Heart left ventricle (tissue), 16 donors: ENCODE measurements around the gene PNCK. TPM values are rescaled to one million over a fixed set of nuclear protein-coding genes. Genes with fewer than 3 reads are reported as not detected.

Experiments
- ATAC-seq, 4 donors: fragments of 200-7000 bp; cut with Tn5 transposase; one replicate each; pipeline ENCODE4 v1.9.1; 2020 to 2022; ENCODE audit warnings: moderate library complexity in 4 of 4, mild to moderate bottlenecking in 3 of 4, moderate number of reproducible peaks in 1 of 4
- DNase-seq, 5 donors: peaks; one replicate each; pipeline ENCODE4 v3.0.0-alpha.2; 2020
- H3K27ac ChIP-seq, 12 donors: fragments of 200-600 bp; sonication (generic) in 4 of 12; one replicate each; pipeline versions ENCODE4 v1.5.0 to v1.8.0; 2016 to 2022; ENCODE audit warnings: mild to moderate bottlenecking in 2 of 12
- H3K27me3 ChIP-seq, 9 donors: fragments of 200-600 bp; sonication (generic) in 2 of 9; one replicate each; pipeline versions ENCODE4 v1.5.1 to v1.8.0; 2016 to 2022; ENCODE audit warnings: mild to moderate bottlenecking in 3 of 9
- H3K36me3 ChIP-seq, 9 donors: fragments of 200-600 bp; sonication (generic) in 2 of 9; one replicate each; pipeline versions ENCODE4 v1.5.0 to v1.8.0; 2018 to 2022; ENCODE audit warnings: mild to moderate bottlenecking in 2 of 9
- H3K4me1 ChIP-seq, 12 donors: fragments of 200-600 bp; sonication (generic) in 4 of 12; one replicate each; pipeline versions ENCODE4 v1.5.0 to v1.8.0; 2016 to 2022; ENCODE audit warnings: mild to moderate bottlenecking in 3 of 12
- H3K4me3 ChIP-seq, 12 donors: fragments of 200-600 bp; sonication (generic) in 4 of 12; one replicate each; pipeline versions ENCODE4 v1.5.0 to v1.8.0; 2017 to 2022; ENCODE audit warnings: mild to moderate bottlenecking in 9 of 12, moderate library complexity in 4 of 12
- H3K9me3 ChIP-seq, 12 donors: fragments of 200-600 bp; sonication (generic) in 4 of 12; one replicate each; pipeline versions ENCODE4 v1.5.0 to v1.8.0; 2016 to 2022; ENCODE audit warnings: mild to moderate bottlenecking in 1 of 12
- CTCF ChIP-seq, 12 donors: fragments of 200-600 bp; sonication (generic) in 4 of 12; IDR thresholded peaks; one replicate each; pipeline versions ENCODE4 v1.5.0 to v1.8.0; 2018 to 2022; ENCODE audit warnings: antibody characterized with exemption in 12 of 12, mild to moderate bottlenecking in 5 of 12
- POLR2A ChIP-seq, 2 donors: fragments of 450-650 bp; IDR thresholded peaks; one replicate each; pipeline ENCODE4 v1.6.1; 2017; ENCODE audit warnings: antibody characterized with exemption in 2 of 2, mild to moderate bottlenecking in 2 of 2, moderate library complexity in 2 of 2
- WGBS, 4 donors: extraction: QIAGEN DNeasy Blood & Tissue Kit in 2 of 4; methylation state at CpG; one replicate each; pipeline versions ENCODE4 v1.1.5 to v1.1.7; 2013 to 2018; 5-methylcytosine and 5-hydroxymethylcytosine counted together
- intact Hi-C, 10 donors: fragments of 100-400 bp; cut with DNase I; formaldehyde crosslinking; loops; one replicate each; pipeline versions ENCODE4 v1.11.1 to v1.14.2; 2022
- polyA plus RNA-seq, 2 donors: library from polyadenylated mRNA; stranded (reverse); fragments of 200-250 nt; gene quantifications; one replicate each; pipeline ENCODE4 v1.2.3, GENCODE V29; 2013
- total RNA-seq, 9 donors: library from RNA; depleted of rRNA in 2 of 9; stranded (reverse); fragments of >200 nt in 2 of 9; fragmentation: NEBNext Ultra II Directional in 3 of 9; extraction: Animal tissue kit (Norgen Biotek cat#: 25700) in 3 of 9; gene quantifications; one replicate each; pipeline versions ENCODE4 v1.1.0 to v1.2.4, GENCODE V29; 2016 to 2023
- donor health status: ischemic (EF 13 %, LVEDD 7.1; RV severe dilation, severe dysfunction).
- donor health status: healthy with polysubstance abuse.
- donor health status: DM: no; HTN: yes; CAD: no.
- donor health status: DM: no; HTN: no; CAD: no.
- donor health status: ischemic (EF 25% LVEDD 6.9; RV normal size, moderate dysfunction).
- donor health status: ischemic (EF 25% LVEDD 5.7; RV mildly dilated, moderate dysfunction).
- donor health status: healthy.
- donor health status: DM: yes; HTN: yes; CAD: no.
- donor health status: ischemic (EF 35%, LVEDD 5.7; RV mildly dilated, moderate dysfunction).
- donor health status: nonischemic (EF 11% LVEDD 7.7; RV severe dilation, severe dysfunction).
- donor health status: DM: yes; HTN: yes; CAD: no.
- donor health status: PGD.
- donor health status: ischemic (EF 29% LVEDD 5.4; RV normal size, mild dysfunction).
- donor health status: nonischemic (EF 23%, LVEDD 6.1; RV moderate dilation, normal function).

PNCK gene
- total and polyA plus RNA-seq, 11 donors: 1.4 to 7.3 (median 6.4) TPM

GRCh38 chrX:153645921-153646488 lies 27.6 kb downstream of the PNCK start:
- Histone ChIP-seq H3K4me1 (peaks cover 0 to 38% (median 0%) of the 10 kb centered on the region in 12 donors), H3K9me3 (no peaks in the 10 kb centered on the region), H3K27me3 (peaks cover 3 to 79% (median 32%) of the 10 kb centered on the region in 9 donors), H3K4me3 (no peak overlapping the region), H3K36me3 (no peaks in the 10 kb centered on the region), H3K27ac (no peak overlapping the region)
- intact Hi-C loops: loop anchor here in 5 of 10 donors (5.0 kb wide), 3 partner anchors 34 to 94 kb away; no protein-coding TSS in a partner anchor
- 53 to 76% (median 62%) methylated on average over 10 of the region's 10 CpGs for WGBS, 4 donors
- ATAC-seq: no peak
- TF ChIP-seq POLR2A (IDR thresholded peaks at IDR 0.05) (no peak), CTCF (IDR thresholded peaks at IDR 0.05) (no peak)
- peak in 1 of 5 donors; percentile 12 for DNase-seq

DNA sequence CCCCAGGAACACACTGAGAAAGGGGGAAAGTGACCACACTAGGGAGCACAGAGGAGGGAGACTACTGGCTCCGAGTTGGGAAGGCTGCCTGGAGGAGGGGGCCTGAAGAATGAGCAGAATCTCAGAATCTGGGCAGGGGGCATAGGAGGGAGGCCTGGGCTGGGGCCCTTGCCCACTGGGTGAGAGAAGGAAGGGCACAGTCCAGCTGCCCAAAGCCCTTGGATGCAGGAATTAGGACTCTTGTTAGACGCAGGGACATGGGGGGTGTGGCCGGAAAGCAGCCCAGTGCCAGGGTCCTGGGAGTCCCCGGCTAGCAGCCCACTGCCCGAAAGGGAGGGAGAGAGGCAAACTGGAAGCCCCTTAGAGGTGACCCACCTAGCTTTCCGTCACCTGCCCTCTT lies 28.5 kb downstream of the PNCK start:
- ATAC-seq: no peak
- 58 to 70% (median 63%) methylated on average over 6 of the region's 6 CpGs for WGBS, 4 donors
- Histone ChIP-seq H3K27me3 (peaks cover 3 to 83% (median 32%) of the 10 kb centered on the region in 9 donors), H3K27ac (no peak overlapping the region), H3K4me1 (peaks cover 0 to 38% (median 0%) of the 10 kb centered on the region in 12 donors), H3K4me3 (no peak overlapping the region), H3K36me3 (no peaks in the 10 kb centered on the region), H3K9me3 (no peaks in the 10 kb centered on the region)
- intact Hi-C loops: loop anchor here in 5 of 10 donors (5.0 kb wide), 3 partner anchors 33 to 93 kb away; no protein-coding TSS in a partner anchor
- TF ChIP-seq CTCF (IDR thresholded peaks at IDR 0.05) (no peak), POLR2A (IDR thresholded peaks at IDR 0.05) (no peak)
- DNase-seq: peak in 2 of 5 donors; percentile 2

DNA sequence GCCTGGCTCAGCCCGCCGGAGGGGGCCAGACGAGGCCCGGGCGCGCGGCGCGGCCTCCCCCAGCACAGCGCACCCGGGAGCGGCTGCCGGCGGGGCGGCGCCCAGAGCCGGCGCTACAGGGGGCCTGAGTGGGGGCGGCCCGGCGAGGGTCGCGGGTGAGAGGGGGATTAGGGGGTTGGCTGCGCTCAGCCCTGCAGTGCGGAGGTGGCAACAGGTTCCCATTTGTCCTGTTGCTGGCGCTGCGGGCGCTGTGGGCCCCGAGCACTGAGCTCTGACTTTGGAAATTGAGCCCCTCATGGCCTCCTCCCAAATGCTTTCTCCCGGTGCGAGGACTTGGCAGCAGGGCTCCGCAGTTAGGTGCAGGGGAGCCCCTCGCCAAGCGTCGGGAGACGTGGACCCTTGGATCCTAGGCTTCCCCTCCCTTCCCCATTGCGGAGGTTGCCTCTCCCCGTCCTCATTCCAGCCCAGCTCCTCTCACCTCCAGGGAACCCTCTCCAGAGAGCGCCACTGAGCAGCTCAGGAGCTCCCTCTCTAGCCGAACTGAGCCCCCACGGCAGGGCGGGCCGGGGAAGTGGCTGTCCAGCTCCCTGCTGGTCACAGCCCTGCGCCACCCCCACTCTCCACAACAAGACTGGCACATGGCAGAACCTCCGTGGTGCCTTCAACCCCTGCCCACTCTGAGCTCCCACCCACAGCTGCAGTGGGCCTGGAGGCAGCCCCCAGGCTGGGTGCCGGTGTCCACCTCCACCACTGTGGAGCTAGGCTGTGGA lies 29.1 kb downstream of the PNCK start:
- 4 to 39% (median 21%) methylated on average over 12 to 46 of the region's 46 CpGs for WGBS, 4 donors
- DNase-seq (peak in 2 of 5 donors; percentile 22 to 28), ATAC-seq (no peak)
- TF ChIP-seq POLR2A (IDR thresholded peaks at IDR 0.05): no peak
- H3K4me1 ChIP-seq: peaks cover 0 to 38% (median 0%) of the 10 kb centered on the region in 12 donors
- H3K9me3 ChIP-seq: no peaks in the 10 kb centered on the region
- H3K27me3 ChIP-seq: peaks cover 3 to 85% (median 32%) of the 10 kb centered on the region in 9 donors
- H3K36me3 ChIP-seq: no peaks in the 10 kb centered on the region
- intact Hi-C loops: loop anchor here in 5 of 10 donors (5.0 kb wide), 3 partner anchors 32 to 92 kb away; no protein-coding TSS in a partner anchor
- H3K27ac ChIP-seq: no peak overlapping the region
- peak overlapping the region in 1 of 12 donors; percentile 19 for H3K4me3 ChIP-seq

DNA sequence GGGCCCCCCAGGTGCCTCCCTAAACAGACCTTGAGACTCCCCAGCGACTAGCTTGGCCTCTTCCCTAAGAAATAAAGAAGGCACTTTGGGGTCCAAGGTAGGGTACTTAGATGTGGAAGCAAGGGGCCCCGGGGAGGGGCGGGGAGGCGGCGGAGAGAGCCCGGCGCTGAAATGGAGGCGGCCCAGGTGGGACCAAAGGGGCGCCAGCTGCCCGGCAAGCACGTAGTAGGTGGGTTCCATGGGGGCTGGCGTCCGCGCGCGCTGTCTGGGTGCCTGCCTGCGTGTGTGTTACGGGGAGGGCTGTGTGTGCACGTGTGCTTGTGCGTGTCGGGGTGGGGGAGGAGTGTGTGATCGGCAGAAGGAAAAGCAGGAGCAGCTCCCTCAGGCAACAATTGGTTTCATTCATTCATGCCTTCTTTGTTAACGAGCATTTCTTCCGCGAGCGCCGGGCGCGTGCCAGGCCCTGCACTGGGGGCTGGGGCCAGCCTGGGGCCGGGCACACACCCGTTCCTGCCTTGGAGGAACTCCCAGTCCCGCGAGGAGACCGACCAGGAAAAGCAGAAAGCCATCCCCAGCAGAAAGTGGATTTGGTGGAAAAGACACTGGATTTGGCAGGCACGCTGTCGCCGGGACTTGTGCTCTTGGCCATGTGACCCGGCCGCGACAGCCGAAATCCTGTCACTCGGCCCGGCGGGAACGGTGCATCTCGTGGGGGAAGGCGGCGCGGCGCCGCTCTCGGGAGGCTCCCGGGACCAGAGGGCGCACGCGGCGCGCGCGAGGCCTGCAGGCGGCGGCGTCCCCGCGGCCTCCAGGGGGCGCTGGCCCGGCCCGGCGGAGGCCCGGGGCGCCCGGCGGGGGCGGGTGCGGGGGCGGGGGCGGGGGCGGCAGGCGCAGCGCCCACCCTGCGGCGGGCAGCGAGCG lies 29.9 kb downstream of the PNCK start:
- DNase-seq (peak in 2 of 5 donors; percentile 21 to 52), ATAC-seq (peak in 1 of 4 donors; percentile 30)
- Histone ChIP-seq H3K27me3 (peaks cover 3 to 79% (median 31%) of the 10 kb centered on the region in 9 donors), H3K4me3 (peak overlapping the region in 6 of 12 donors; percentile 14 to 24 (median 18)), H3K4me1 (peaks cover 0 to 38% (median 0%) of the 10 kb centered on the region in 12 donors), H3K27ac (no peak overlapping the region), H3K9me3 (no peaks in the 10 kb centered on the region), H3K36me3 (no peaks in the 10 kb centered on the region)
- intact Hi-C loops: no loop called here
- 1 to 46% (median 15%) methylated on average over 32 to 75 of the region's 84 CpGs for WGBS, 4 donors
- peak in 5 of 12 donors; percentile 7 to 35 (median 10) for TF ChIP-seq CTCF (IDR thresholded peaks at IDR 0.05)
- no peak for TF ChIP-seq POLR2A (IDR thresholded peaks at IDR 0.05)
